ENCODE measurements around the gene TRABD2B.

Gene TRABD2B

GRCh38 chr1:47712596-47713299 lies 284.4 kb downstream of the TRABD2B start:
- DNase-seq, result no peak

GRCh38 chr1:47711848-47712492 lies 285.2 kb downstream of the TRABD2B start:
- no peak for DNase-seq

- no peak for DNase-seq
Observed at GRCh38 chr1:47711184-47711847, 285.9 kb downstream of the TRABD2B start.

Data from femur (tissue), 1 donor.